SIG-M5 treated with dmso at 0.1 percent for 504 hours (cell line): ENCODE results near the gene UBE2L3.

Experiments
- DNase-seq: peaks from one replicate; lab custom pipeline; 2025; ENCODE audit not compliant: unreplicated experiment; lab: John Stamatoyannopoulos, UW

The UBE2L3 gene

GRCh38 chr22:21669026-21669425, 101.5 kb downstream of the UBE2L3 start:
- DNase-seq = no peak

GRCh38 chr22:21672107-21672629, 104.7 kb downstream of the UBE2L3 start:
- peak; percentile 33 for DNase-seq
